ENCODE data around the gene RPGRIP1.

RPGRIP1 gene

DNA sequence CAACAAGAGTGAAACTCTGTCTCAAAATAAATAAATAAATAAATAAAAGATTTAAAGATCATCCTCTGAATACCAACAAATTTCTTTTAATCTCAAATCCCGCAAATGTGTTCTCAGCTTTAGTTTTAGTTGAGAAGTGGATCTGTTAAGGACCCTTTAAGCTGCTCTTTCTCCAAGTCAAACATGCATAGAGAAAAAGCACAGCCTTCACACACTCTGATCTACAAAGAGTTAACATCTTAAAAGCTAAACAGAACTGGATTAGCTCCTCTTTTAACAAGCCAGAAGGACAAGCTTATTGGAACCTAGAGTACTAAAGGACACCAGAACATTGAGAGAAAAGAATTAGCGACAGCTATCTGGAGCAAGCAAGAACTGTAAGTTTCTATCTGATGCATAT lies at the start of gene RPGRIP1:
TSS of gene RPGRIP1 (plus strand) at position 301 of the 400 bp plus-strand sequence. CDS start 7,894 bp downstream, outside the sequence.
- no peaks in the 10 kb centered on the region for H3K9me3 Mint-ChIP-seq (ENCODE audit: low read depth)
- peaks cover 2% of the 10 kb centered on the region for H3K27me3 Mint-ChIP-seq
- H3K4me3 Mint-ChIP-seq = no peak within 1 kb of the TSS

DNA sequence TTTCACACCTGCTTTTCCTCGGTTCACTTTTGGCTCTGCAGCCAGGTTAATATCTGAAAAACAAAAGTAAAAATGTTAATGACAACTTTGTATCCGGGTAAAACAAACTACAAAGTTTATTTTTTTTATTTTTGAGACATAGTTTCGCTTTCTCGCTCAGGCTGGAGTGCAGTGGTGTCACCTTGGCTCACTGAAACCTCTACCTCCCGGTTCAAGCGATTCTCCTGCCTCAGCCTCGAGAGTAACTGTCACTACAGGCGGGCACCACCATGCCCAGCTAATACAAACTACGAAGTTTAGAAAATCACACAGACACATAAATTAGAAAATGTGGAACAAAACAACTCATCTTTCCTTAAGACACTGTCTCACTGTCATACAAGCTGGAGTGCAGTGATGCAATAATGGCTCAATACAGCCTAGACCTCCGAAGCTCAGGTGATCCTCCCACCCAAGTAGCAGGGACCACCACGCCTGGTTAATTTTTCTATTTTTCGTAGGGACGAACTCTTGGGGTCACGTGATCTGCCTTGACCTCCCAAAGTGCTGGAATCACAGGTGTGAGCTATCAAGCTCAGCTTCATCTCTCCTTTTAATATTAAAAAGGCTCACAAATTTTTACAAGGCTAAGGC lies 48.7 kb upstream of the RPGRIP1 start:
- H3K27me3 Mint-ChIP-seq = no peaks in the 10 kb centered on the region
- peaks cover 15% of the 10 kb centered on the region for H3K36me3 Mint-ChIP-seq
- H3K9me3 Mint-ChIP-seq (ENCODE audit: low read depth) = no peaks in the 10 kb centered on the region
- peak overlapping the region; percentile 70 for H3K4me3 Mint-ChIP-seq
- H3K27ac Mint-ChIP-seq = peak overlapping the region; percentile 87
- H3K4me1 Mint-ChIP-seq (ENCODE audit: low read depth) = peaks cover 80% of the 10 kb centered on the region

More for the DNA sequence above, at the start of gene RPGRIP1:
- Mint-ChIP-seq H3K36me3 (no peaks in the 10 kb centered on the region), H3K4me1 (ENCODE audit: low read depth) (peaks cover 2% of the 10 kb centered on the region), H3K27ac (no peak within 1 kb of the TSS)

DNA sequence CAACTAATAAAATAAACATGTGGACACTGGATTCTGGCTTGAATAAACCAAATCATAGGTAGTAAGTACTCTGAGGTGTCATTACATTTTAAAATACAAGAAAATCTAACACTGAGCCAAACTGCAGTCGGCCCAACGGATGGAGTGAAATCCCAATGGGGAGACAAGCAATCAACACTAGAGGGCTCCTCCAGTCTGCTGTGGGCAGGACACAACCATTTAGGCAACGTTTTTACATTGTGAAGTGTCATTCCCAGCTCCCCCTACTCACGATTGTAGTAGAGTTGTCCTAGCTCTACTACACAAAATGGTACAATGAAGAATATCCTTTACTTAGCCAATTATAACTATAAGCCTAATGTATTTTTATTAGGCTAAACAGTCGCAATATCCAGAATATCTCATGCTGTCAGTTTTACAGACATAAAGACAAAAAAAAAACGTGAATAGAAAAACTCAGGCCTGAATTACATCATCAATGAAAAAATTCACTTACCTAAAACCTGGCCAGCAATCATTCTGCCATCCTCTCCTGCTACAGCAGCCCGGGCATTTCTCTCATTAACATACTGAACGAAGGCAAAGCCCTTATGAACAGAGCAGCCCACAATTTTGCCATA lies 46.3 kb upstream of the RPGRIP1 start:
- Mint-ChIP-seq H3K4me1 (ENCODE audit: low read depth) (peaks cover 85% of the 10 kb centered on the region), H3K27me3 (no peaks in the 10 kb centered on the region), H3K27ac (peak overlapping the region; percentile 68), H3K4me3 (peak overlapping the region; percentile 33), H3K9me3 (ENCODE audit: low read depth) (no peaks in the 10 kb centered on the region), H3K36me3 (peaks cover 10% of the 10 kb centered on the region)

DNA sequence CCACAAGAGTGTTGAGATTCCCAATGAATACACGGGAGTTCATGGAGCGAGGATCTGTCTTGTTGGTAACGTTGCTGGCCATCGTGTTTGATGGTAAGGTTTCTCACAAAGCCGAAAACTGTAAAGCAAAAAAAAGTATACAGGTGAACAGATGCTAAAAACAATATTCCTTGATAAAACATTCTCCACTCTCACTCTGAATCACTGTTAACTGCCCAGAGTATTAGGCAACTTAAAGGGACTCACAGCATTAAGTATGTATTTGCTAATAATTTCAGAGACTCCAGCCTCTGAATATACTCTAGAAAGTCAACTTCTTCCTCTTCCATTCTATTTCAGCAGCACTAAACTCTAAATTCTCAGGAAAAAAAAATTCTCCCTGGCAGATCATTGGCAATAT lies 45.8 kb upstream of the RPGRIP1 start:
- H3K9me3 Mint-ChIP-seq (ENCODE audit: low read depth) = no peaks in the 10 kb centered on the region
- peak overlapping the region; percentile 33 for H3K4me3 Mint-ChIP-seq
- H3K36me3 Mint-ChIP-seq = peaks cover 10% of the 10 kb centered on the region
- H3K4me1 Mint-ChIP-seq (ENCODE audit: low read depth) = peaks cover 90% of the 10 kb centered on the region
- no peaks in the 10 kb centered on the region for H3K27me3 Mint-ChIP-seq
- H3K27ac Mint-ChIP-seq = peak overlapping the region; percentile 68

DNA sequence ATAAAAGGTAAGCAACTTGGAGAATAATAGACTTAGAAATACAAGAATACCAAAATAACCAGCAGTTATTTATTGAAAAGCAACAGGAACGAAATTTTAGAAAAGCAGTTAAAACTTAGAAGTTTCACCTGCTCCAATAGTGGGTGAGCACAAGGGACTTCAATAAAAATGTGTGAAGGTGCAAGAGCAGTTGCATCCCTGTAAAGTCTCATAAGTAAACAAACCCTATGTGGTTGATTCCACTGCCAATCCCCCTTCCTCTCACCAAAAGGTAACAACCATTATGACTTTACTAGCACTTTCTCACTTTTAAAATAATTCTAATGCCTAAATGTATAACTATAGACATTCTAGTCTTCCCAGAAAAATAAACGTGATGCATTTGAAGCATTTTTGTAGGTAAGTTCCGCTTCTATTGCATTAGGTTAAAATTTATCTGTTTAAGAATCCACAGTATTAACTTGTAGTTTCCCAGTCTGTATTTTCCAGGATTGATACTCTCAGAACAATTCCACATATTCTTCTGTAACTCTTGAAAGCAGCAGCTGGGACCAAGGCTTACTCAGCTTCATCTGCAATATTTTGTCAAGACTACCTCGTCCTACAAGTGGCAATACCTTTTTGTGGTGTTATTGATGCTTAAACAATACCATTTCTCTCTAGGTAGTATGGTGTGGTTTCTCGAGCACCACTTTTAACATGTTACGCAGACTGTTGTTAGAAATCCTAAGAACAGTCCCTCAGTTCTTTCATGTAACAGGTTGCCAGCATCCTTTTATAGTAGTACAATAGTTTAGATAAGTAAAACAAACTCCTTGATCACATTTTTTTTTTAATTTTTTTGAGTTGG lies 42.7 kb upstream of the RPGRIP1 start:
- H3K27me3 Mint-ChIP-seq = no peaks in the 10 kb centered on the region
- H3K9me3 Mint-ChIP-seq (ENCODE audit: low read depth) = no peaks in the 10 kb centered on the region
- H3K27ac Mint-ChIP-seq = peak overlapping the region; percentile 82
- H3K4me3 Mint-ChIP-seq = peak overlapping the region; percentile 56
- H3K36me3 Mint-ChIP-seq = peaks cover 3% of the 10 kb centered on the region
- H3K4me1 Mint-ChIP-seq (ENCODE audit: low read depth) = peaks cover 83% of the 10 kb centered on the region

DNA sequence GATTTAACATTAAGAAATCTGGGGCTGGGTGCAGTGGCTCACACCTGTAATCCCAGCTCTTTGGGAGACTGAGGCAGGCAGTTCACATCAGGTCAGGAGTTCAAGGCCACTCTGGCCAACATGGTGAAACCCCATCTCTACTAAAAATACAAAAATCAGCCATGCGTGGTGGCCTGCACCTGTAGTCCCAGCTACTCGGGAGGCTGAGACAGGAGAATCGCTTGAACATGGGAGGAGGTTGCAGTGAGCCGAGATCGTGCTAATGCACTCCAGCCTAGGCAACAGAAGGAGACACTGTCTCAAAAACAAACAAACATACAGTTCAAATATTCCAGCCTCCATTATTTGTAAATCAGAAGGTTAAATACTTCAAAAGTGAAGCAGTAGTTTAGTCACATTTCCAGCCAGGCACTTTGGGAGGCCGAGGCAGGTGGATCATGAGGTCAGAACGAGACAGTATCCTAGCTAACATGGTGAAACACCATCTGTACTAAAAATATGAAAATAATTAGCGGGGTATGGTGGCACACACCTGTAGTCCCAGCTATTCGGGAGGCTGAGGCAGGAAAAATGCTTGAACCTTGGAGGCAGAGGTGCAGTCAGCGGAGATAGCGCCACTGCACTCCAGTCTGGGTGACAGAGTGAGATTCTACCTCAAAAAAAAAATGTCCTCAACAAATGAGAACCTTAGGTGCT lies 40.9 kb upstream of the RPGRIP1 start:
- Mint-ChIP-seq H3K9me3 (ENCODE audit: low read depth) (no peaks in the 10 kb centered on the region), H3K36me3 (peaks cover 5% of the 10 kb centered on the region), H3K27ac (peak overlapping the region; percentile 58), H3K4me3 (peak overlapping the region; percentile 46), H3K27me3 (no peaks in the 10 kb centered on the region), H3K4me1 (ENCODE audit: low read depth) (peaks cover 85% of the 10 kb centered on the region)

DNA sequence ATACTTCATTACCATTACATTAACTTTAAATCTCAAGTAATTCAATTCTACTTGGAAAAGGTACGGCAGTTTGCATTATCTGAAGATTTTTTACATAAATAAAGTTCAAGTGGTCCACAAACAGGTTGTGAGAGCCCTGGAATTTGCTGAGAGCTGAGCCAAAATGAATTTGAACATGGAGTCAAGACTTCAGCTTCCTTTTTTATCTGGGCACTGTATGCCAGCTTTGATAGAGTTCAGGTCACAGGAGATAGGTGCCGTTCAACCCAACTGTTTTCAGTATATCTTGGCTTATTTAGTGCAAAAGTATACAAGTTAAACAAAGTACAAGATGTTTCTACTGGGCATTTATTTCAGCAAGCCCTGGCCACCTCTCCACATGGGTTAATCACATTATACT lies 39.5 kb upstream of the RPGRIP1 start:
- Mint-ChIP-seq H3K27me3 (no peaks in the 10 kb centered on the region), H3K36me3 (peaks cover 2% of the 10 kb centered on the region), H3K27ac (no peak overlapping the region), H3K4me1 (ENCODE audit: low read depth) (peaks cover 79% of the 10 kb centered on the region), H3K4me3 (no peak overlapping the region), H3K9me3 (ENCODE audit: low read depth) (no peaks in the 10 kb centered on the region)

DNA sequence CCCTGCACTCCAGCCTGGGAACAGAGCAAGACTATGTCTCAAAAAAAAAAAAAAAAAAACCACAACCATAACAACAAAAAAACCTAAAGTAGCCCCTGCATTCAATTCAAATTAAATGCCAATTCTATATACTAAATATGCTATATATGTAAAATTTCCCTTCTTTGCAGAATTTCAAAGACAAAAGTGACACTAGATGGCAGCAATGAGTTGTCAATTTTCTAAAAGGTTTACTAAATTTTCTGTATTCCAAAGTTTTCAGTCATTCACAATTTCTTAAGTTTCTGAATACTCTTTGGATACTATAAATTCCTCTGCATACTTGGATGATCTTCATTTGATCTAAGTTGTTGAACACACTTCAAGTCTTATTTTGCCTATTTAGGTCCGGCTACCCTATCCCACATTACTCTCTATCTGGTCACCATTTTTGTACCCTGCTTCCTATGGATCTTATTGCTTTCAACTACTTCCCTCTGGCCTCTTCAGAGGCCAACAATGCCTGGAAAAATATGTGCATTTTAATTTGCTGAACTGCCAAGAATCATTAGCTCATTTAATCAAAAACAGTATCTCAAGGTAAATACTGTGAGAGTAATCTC lies 38.6 kb upstream of the RPGRIP1 start:
- peaks cover 2% of the 10 kb centered on the region for H3K36me3 Mint-ChIP-seq
- H3K4me1 Mint-ChIP-seq (ENCODE audit: low read depth) = peaks cover 75% of the 10 kb centered on the region
- no peaks in the 10 kb centered on the region for H3K9me3 Mint-ChIP-seq (ENCODE audit: low read depth)
- H3K27ac Mint-ChIP-seq = peak overlapping the region; percentile 13
- no peaks in the 10 kb centered on the region for H3K27me3 Mint-ChIP-seq
- H3K4me3 Mint-ChIP-seq = no peak overlapping the region

DNA sequence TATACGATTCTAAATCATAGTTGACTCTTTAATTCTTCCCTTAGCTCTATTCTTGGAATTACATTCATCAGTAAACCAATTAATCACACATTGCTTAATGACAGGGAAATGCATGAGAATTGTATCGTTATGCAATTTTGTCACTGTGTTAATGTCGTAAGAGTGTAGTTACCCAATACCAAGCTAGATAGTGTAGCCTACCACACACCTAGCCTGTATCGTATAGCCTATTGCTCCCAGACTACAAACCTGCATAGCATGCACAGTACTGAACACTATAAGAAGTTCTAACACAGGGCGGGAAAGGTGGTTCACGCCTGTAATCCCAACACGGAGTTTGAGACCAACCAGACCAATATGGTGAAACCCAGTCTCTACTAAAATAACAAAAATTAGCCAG lies 35.3 kb upstream of the RPGRIP1 start:
- no peaks in the 10 kb centered on the region for H3K27me3 Mint-ChIP-seq
- peak overlapping the region; percentile 31 for H3K4me3 Mint-ChIP-seq
- peak overlapping the region; percentile 22 for H3K27ac Mint-ChIP-seq
- no peaks in the 10 kb centered on the region for H3K9me3 Mint-ChIP-seq (ENCODE audit: low read depth)
- H3K36me3 Mint-ChIP-seq = peaks cover 12% of the 10 kb centered on the region
- H3K4me1 Mint-ChIP-seq (ENCODE audit: low read depth) = peaks cover 73% of the 10 kb centered on the region

DNA sequence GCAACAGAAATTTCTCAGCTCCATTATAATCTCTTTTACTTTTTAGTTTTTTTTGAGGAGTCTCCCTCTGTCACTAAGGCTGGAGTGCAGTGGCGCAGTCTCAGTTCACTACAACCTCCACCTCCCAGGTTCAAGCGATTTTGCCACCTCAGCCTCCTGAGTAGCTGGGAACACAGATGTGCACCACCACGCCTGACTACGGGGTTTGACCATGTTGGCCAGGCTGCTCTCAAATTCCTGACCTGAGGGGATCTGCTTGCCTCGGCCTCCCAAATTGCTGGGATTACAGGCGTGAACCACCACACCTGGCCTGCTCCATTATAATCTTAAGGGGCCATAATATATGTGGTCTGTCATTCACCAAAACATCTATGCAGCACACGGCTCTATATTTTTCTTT lies 34.1 kb upstream of the RPGRIP1 start:
- Mint-ChIP-seq H3K36me3 (peaks cover 17% of the 10 kb centered on the region), H3K9me3 (ENCODE audit: low read depth) (no peaks in the 10 kb centered on the region), H3K27me3 (no peaks in the 10 kb centered on the region), H3K4me3 (no peak overlapping the region), H3K27ac (peak overlapping the region; percentile 64), H3K4me1 (ENCODE audit: low read depth) (peaks cover 74% of the 10 kb centered on the region)

DNA sequence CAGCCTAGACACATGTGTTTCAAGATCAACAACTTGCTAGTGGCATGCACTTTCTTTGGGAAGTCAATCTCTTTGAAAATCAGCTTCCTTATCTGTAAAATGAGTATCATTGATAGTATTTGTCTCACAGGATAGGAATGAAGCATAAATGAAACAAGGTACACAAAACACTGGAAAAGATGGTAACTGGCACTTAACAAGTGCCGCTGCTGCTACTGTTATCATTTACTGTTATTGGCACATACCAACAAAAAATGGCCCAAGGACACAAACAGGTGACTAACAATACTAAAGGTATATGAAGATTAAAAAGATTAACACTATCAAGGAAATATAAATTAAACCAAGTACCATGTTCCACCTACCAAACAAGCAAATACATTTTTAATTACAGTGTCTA lies 31.5 kb upstream of the RPGRIP1 start:
- Mint-ChIP-seq H3K4me3 (peak overlapping the region; percentile 8), H3K9me3 (ENCODE audit: low read depth) (no peaks in the 10 kb centered on the region), H3K27ac (peak overlapping the region; percentile 2), H3K36me3 (peaks cover 18% of the 10 kb centered on the region), H3K27me3 (no peaks in the 10 kb centered on the region), H3K4me1 (ENCODE audit: low read depth) (peaks cover 75% of the 10 kb centered on the region)

DNA sequence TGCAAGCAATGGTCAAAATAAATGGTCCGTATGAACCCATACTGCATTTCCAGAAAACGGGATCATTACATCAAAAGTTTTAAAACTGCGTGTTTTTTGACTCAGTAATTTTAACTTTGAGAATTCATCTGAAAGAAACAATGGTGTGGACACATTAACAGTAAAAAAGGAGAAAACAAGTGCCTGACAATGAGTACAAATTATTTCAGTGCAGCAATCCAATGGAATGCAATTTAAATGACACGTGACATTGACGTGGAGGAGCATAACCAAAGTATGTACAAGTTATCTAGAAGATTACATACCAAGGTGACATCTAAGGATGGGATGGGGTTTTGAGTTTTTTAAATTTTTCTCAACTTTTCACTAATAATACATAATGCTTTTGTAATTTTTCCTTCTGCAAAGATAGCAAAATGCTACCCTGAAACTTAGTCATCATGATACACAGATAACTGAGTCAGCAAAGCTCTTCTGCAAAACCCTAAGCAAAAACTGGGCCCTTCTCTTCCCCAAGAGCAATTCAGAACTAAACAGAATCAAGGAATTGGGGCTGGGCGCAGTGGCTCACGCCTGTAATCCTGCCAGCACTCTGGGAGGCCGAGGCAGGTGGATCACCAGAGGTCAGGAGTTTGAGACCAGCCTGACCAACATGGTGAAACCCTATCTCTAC lies 31.0 kb upstream of the RPGRIP1 start:
- Mint-ChIP-seq H3K4me3 (peak overlapping the region; percentile 8), H3K27me3 (no peaks in the 10 kb centered on the region), H3K4me1 (ENCODE audit: low read depth) (peaks cover 75% of the 10 kb centered on the region), H3K36me3 (peaks cover 18% of the 10 kb centered on the region), H3K9me3 (ENCODE audit: low read depth) (no peaks in the 10 kb centered on the region), H3K27ac (peak overlapping the region; percentile 36)

DNA sequence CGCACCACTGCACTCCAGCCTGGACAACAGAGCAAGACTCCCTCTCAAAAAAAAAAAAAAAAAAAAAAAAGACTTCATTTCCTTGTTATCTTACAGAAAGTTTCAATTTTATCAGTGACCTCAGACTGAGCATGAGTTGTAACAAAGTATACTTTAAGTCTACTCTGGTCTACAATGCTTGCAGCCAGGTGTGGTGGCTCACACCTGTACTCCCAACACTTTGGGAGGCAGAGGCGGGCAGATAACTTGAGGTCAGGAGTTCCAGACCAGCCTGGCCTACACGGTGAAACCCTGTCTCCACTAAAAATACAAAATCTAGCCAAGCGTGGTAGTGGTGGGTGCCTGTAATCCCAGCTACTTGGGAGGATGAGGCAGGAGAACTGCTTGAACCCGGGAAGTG lies 28.7 kb upstream of the RPGRIP1 start:
- peak overlapping the region; percentile 27 for H3K4me3 Mint-ChIP-seq
- H3K9me3 Mint-ChIP-seq (ENCODE audit: low read depth) = no peaks in the 10 kb centered on the region
- H3K4me1 Mint-ChIP-seq (ENCODE audit: low read depth) = peaks cover 80% of the 10 kb centered on the region
- H3K27me3 Mint-ChIP-seq = no peaks in the 10 kb centered on the region
- peak overlapping the region; percentile 34 for H3K27ac Mint-ChIP-seq
- H3K36me3 Mint-ChIP-seq = peaks cover 25% of the 10 kb centered on the region

DNA sequence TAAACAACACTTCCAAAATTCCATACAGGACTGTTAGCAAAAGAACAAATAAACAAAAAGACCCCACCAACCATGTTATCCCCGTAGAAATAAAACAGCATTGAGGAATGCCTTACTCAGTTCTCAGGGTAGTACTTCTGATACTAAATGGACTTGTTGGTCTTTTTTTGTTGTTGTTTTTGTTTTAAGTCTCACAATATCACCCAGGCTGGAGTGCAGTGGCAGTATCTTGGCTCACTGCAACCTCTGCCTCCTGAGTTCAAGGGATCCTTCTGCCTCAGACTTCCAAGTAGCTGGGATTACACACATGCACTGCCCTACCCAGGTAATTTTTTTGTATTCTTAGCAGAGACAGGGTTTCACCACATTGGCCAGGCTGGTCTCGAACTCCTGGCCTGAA lies 27.7 kb upstream of the RPGRIP1 start:
- H3K4me1 Mint-ChIP-seq (ENCODE audit: low read depth) = peaks cover 82% of the 10 kb centered on the region
- H3K27me3 Mint-ChIP-seq = no peaks in the 10 kb centered on the region
- no peaks in the 10 kb centered on the region for H3K9me3 Mint-ChIP-seq (ENCODE audit: low read depth)
- H3K27ac Mint-ChIP-seq = peak overlapping the region; percentile 68
- peak overlapping the region; percentile 49 for H3K4me3 Mint-ChIP-seq
- H3K36me3 Mint-ChIP-seq = peaks cover 28% of the 10 kb centered on the region

All from activated naive CD8-positive, alpha-beta T cell (primary cell).